ENCODE measurements around the gene EML4.

Gene EML4

DNA sequence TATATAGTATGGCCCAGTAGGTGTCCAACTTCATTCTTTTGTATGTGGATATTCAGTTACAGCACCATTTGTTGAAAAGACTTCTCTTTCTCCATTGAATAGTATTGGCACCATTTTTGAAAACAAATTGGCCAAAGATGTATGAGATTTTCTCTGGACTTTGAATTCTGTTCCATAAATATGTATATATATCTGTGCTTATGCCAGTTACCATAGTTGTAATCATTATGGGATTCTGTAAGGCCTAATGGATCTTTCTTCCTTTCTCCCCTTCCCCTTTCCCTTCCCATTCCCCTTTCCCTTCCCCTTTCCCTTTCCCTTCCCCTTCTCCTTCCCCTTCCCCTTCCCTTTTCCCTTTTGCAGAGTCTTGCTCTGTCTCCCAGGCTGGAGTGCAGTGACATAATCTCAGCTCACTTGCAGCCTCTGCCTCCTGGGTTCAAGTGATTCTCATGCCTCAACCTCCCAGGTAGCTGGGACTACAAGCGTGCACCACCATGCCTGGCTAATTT, 140.9 kb downstream of the EML4 start:
- TF ChIP-seq, protein P1, sequence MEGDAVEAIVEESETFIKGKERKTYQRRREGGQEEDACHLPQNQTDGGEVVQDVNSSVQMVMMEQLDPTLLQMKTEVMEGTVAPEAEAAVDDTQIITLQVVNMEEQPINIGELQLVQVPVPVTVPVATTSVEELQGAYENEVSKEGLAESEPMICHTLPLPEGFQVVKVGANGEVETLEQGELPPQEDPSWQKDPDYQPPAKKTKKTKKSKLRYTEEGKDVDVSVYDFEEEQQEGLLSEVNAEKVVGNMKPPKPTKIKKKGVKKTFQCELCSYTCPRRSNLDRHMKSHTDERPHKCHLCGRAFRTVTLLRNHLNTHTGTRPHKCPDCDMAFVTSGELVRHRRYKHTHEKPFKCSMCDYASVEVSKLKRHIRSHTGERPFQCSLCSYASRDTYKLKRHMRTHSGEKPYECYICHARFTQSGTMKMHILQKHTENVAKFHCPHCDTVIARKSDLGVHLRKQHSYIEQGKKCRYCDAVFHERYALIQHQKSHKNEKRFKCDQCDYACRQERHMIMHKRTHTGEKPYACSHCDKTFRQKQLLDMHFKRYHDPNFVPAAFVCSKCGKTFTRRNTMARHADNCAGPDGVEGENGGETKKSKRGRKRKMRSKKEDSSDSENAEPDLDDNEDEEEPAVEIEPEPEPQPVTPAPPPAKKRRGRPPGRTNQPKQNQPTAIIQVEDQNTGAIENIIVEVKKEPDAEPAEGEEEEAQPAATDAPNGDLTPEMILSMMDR (IDR thresholded peaks at IDR 0.05; ENCODE audit: extremely low read depth, missing control alignments) = no peak
- DNase-seq (ENCODE audit: low spot score) = no peak

GRCh38 chr2:42312106-42312505, 143.0 kb downstream of the EML4 start:
- TF ChIP-seq, protein P1 (IDR thresholded peaks at IDR 0.05; ENCODE audit: extremely low read depth, missing control alignments) = no peak
- no peak for DNase-seq (ENCODE audit: low spot score)

GRCh38 chr2:42314892-42315468, 145.8 kb downstream of the EML4 start:
- TF ChIP-seq, protein P1 (IDR thresholded peaks at IDR 0.05; ENCODE audit: extremely low read depth, missing control alignments) = no peak
- DNase-seq (ENCODE audit: low spot score) = no peak

- TF ChIP-seq, protein P1 (IDR thresholded peaks at IDR 0.05; ENCODE audit: extremely low read depth, missing control alignments) = no peak
- no peak for DNase-seq (ENCODE audit: low spot score)
These were observed 146.8 kb downstream of the EML4 start for GRCh38 chr2:42315844-42316470.

DNA sequence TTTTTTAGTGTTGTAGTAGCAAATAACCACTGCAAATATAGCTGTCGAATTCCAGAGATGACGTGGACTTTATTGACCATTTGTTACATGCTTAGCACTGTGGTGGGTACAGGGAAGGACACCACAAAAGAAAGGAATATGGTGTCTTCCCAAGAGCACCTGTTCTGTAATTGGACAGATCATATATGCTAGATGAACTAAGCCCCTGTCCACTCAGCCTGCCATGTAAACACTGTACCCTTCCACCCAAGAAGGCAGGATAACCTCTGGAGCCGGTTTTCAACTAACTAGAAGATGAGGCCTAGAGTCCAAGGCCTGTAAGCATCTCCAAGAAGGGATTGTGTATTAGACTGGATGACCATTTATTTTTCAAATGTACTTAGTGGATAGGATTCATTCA, 147.8 kb downstream of the EML4 start:
- TF ChIP-seq, protein P1 (IDR thresholded peaks at IDR 0.05; ENCODE audit: extremely low read depth, missing control alignments) = no peak
- no peak for DNase-seq (ENCODE audit: low spot score)

DNA sequence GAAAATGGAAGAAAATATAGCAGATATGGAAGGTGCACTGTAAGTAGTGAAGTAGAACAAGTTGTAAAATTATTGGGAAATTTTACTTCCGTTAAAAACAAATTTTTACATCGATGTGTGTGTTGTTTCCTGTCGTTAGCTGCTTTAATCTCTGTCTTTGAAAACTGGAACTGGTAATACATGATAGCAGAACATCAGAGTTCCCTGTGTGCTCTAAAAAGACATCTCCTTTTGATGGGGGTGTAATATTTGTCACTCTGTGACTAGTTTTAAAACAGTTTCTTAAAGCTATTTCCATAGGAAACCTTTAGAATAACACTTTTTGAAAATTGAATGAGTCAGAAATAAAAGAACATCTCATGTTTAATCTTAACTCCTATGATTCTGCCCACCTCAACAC, 148.3 kb downstream of the EML4 start:
- TF ChIP-seq, protein P1 (IDR thresholded peaks at IDR 0.05; ENCODE audit: extremely low read depth, missing control alignments) = no peak
- DNase-seq (ENCODE audit: low spot score) = no peak

- no peak for DNase-seq (ENCODE audit: low spot score)
- TF ChIP-seq, protein P1 (IDR thresholded peaks at IDR 0.05; ENCODE audit: extremely low read depth, missing control alignments) = no peak
These were observed 148.8 kb downstream of the EML4 start for GRCh38 chr2:42317945-42318344.

Measured in GM20000 (cell line).